SH-SY5Y (cell line): ENCODE results near the gene AP5Z1.

Experiments used
- GATA2 ChIP-seq: IDR thresholded peaks from 2 replicates; pipeline ENCODE4 v1.6.1; 2011; ENCODE audit warnings: mild to moderate bottlenecking, low read depth, low read length
- GATA3 ChIP-seq: IDR thresholded peaks from 2 replicates; pipeline ENCODE4 v1.6.1; 2011; ENCODE audit warnings: low read depth, mild to moderate bottlenecking, low read length, moderate library complexity

DNA sequence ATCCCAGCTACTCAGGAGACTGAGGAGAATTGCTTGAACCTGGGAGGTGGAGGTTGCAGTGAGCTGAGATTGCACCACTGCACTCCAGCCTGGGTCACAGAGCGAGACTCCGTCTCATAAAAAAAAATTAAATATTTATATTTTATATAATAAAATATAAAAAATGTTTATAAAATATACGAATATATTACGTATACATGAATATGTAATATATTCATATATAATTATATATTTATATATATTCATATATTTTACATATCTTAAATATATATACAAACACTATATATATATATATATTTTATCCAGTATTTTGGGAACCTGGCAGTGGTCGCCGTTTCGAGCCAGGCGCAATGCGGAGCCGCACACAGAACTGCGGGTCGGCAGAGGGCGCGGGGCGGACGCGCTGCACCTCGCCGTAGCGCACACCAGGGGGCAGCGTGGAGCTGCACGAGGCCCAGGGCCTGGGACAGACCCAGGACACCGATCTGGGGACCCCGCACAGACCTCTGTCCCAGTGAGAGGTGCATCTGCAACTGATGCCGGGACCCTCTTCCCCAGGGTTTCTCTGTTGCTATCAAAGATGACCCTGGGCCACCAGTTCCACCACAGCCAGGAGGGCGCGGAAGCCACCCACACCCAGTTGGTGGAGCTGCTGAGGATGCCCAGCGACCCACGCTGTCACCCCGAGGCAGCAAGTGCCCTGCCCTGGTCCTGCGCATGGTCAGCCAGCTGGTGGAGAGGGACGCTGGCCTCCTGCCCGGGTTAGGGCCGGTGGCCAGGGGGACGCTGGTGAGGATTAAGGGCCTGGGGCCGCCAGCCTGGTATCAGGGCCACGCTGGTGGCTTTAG is 22.7 kb downstream of the AP5Z1 start:
- TF ChIP-seq GATA3 (no peak), GATA2 (no peak)
